ENCODE measurements around the gene TSHZ3.

The TSHZ3 gene

DNA sequence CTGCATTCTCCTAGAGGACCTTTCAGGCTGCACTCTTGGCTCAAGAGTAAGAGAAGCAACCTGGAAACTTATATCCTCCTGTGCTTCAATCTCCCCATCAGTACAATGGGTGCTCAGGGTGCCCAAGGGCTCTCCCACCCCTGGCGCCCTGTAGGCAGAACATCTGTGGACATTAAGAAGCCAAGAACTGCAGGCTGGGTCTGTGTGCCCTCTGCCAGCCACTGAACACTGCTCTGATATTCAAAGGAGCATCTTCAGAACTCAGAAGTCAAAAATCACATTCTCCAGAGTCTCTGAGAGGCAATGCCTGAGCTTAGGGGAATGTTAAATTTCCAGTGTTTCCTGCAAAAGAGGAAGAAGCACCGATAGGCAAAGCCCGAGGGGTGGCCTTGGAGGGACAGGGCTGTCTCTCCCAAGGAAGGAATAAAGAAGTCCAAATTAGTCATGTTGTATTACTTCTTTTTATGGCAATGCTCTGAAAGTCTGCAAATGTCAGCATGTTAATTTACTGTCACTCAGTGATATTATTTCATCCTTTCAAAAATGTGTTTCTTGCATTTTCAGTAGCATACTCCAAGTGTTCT, 88.1 kb downstream of the TSHZ3 start:
- no peak for DNase-seq (ENCODE audit: low spot score)

DNA sequence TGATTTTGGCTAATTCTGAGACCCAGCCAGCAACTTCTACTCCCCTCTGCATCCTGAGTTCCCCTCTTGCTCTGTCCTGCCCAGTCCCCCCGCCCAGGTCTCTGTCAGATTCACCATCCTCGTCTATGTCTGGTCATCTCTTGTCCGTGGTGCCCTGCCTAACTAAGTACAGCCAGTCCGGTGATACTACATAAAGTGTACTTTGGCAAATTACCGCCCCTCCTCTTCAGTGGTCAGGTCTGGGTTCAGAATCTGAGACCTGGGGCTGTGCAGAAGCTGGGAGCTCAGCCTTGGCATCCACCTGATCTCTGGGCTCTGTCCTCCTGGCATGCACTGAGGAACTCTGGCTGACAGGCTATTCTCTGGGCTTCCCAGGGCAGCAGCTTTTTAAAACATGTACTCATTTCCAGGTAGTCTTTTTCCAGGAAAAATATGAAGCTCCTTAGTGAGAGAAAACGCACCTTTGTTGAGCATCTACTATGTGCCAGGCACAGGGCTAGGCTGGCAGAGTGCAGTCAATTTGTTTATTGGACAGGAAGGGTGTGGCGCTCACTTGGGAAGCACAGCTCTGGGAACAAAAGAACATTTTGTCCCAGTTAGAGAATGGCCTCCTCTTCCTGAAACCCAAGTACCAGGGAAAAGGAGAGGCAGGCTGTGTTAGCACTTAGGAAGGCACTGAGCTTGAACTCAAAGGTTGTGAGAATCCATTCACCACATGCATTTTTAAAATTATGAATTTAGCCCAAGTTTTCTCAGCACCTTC, 88.9 kb downstream of the TSHZ3 start:
- no peak for DNase-seq (ENCODE audit: low spot score)

DNA sequence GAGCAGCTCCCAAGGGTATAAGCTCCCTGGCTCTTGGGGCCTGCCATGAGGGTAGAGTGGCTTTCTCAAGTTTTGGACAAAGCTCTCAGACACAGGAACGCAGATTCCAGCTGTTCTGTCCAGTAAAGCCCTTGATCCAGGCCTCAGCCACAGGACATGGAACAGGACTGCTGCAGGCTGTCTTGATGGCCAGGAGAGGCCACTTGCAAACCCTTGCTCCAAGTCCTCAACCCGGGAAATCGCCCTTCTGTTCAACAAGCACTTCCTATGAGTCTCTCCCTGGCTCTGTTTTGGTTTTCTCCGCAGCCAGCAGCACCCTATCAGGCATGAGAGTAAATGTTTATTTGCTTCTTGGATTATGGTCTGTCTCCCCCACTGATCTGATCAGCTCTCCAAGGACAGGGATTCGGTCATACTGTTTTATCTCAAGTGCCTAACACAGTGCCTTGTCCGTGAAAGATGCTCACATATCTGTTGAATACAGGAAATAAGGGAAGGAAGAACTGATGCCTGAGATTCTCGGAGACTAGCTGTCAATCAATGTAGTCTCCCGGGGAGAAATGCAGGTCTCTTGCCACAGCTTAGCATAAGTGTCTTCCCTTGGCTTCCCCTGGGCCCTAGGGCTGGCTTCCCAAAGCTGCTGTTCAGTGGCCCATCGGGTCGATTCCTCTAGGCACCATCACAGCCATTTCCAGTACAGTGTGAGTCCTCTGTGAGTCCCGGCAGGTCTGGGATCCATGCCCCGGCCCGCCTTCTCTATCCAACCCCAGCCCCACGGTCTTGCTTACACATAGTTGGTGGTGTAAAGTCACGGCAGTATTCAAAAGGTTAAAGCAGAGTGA, 90.8 kb downstream of the TSHZ3 start:
- DNase-seq (ENCODE audit: low spot score), result no peak

DNA sequence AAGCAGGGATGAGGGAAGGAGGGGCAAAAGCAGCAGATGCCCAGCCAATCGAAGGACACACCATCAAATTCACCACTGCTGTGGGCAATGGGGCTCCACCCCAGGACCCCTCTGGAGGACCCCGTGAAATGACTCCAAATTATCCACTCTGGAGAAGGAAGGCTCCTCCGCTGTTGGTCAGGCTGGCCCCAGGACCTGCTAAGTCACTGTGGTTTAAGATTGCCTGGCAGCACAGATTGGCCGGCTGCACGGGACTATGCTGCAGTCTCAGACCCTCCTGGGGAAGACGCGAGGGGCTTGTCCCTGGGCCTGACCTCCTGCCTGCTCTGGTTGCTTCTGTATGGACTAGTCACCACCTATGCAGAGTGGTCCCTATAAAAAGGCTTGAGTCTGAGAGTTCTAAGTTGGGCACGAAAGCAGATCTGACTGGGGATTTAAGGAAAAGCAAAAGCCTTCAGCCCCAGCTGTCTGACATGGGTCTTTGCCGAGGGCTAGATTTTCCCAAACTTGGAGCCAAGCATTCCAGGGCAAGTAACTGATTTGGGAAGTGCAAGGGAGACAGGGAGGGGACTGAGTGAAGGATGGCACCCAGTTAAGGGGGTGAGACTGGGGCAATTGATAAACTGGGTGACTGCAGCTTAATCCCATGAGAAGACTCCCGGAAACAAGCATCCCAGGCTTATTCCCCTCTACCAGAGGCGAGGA, 91.7 kb downstream of the TSHZ3 start:
- no peak for DNase-seq (ENCODE audit: low spot score)

DNA sequence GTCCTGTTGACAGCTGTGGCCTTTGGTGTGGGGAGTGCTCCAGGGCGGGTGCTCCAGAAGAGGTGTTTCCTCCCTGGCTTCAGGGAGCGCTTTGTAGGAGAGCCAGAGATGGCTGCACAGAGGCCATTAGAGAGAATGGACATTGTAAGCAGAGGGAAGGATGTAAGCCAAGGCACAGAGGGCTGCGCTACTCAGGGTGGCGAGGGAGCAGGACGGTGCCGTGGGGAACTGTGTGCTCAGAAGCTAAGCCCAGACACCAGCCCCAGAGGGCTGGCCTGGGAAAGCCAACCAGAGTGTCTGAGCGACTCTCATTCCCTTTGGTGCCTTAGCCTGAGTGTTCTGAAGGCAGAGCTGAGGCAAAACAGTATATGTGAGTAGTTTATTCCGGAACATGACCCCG, 92.2 kb downstream of the TSHZ3 start:
- no peak for DNase-seq (ENCODE audit: low spot score)

DNA sequence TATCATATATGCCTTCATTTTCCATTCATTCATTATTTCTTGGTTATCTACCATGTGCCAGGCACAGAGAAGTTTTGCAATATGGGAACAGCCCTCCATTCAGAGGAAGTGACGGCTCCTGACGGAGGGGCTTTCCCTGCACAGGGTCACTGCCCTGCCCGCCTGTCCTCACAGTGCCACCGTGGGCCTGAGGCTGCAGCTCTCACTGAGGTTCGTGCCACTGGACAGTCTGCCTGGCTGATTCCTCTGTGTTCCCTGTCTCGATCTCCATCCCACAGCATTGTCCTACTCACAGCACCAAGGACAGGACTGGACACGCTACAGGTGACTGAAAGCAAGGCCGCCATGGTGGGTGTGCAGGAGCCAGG, 92.7 kb downstream of the TSHZ3 start:
- DNase-seq (ENCODE audit: low spot score), result no peak

DNA sequence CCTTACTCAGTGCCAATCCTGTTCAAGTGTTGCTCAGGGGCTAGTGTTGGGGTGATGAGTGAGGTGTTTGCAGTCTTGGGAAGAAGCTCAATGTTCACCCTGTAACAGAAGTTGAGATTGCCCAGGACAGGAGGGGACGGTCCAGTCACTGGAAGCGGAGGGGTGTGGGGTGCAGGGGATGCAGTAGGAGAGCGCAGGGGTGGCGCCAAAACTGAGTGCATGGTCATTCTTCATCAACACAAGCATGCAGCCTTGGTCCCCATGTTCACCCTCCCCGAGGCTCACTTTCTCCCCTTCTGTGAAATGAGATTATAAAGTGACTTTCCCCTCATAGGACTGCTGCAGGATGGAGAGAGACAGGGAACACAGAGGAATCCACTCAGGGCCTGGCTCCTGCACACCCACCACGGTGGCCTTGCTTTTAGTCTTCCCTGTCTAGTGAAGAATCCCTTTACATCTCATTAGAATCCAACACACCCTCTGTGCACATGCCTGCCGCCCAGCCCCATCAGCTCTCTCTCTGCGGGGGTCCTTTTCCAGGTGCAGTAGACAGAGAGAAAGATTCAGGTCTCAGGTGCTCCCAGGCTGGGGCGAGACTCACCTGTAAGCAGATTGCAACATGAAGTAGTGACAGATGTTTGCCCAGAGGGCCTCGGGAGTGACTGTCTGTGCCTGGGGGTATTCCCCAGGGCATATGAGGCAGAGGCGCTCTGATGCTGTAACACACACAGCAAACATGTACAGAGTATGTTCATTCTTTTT, 93.2 kb downstream of the TSHZ3 start:
- DNase-seq (ENCODE audit: low spot score), result no peak

DNA sequence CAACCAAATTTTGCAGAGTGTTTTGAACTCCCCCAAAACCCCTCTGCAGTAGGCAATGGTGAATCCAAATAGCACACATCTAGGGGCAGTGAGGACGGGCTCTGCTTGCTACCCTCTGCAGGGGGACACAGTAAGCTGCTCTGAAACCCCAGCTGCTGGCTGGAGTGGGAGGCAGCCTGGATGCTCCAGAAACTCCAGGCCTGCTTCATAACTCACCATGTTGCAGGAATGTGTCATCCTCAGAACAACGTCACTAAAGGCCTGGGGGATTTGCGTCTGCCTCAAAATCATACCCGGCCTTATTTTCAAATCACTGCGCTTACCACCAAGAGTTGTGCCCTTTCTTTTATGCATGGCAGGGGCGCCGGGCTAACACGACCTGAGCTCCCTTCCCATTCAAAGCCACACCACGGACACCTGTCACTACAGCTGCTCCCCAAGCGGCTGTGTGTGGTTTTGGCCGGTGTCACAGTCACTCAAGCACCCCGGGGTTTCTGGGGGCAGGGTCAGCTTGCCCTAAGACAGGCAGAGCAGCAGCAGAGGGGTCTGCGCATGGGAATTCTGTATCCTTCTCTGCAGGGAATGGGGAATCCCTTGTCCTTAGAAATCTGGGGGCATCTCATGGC, 93.9 kb downstream of the TSHZ3 start:
- no peak for DNase-seq (ENCODE audit: low spot score)

DNA sequence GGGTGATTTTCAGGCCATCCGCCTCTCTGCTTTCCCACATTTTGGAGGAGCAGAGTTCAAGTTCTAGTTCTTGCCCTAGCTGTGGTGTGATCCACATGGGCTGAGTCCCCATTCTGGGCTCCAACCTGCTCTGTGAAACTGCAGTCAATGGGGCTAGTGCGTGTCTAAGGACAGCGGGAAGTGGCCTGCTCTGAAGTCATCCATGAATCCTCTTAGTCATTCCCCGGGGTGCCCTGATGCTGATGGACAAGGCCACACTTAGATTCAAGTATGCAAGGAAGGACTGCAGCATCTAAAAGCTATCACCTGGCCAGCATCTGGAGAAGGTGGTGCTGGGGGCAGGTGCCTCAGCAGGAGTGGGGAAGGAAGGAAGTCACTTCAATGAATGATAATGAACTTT, 94.6 kb downstream of the TSHZ3 start:
- DNase-seq (ENCODE audit: low spot score), result no peak

DNA sequence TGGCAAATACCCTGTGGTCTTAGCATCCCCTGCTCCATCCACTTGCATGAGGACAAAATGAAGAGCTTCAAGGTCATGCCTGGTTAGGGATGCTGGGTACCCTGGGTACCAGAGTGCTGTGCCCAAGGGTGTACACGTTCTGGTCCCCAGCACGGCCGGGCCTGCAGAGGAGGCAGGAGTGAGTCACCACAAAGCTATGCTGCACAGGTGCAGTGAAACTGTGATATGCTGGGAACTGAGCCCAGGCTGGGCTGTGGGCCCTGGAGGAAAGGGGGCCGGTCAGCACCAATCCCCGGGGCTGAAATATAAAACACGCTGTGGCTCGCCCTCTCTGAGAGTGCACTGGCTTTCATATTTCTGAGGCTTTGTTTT, 95.1 kb downstream of the TSHZ3 start:
- no peak for DNase-seq (ENCODE audit: low spot score)

DNA sequence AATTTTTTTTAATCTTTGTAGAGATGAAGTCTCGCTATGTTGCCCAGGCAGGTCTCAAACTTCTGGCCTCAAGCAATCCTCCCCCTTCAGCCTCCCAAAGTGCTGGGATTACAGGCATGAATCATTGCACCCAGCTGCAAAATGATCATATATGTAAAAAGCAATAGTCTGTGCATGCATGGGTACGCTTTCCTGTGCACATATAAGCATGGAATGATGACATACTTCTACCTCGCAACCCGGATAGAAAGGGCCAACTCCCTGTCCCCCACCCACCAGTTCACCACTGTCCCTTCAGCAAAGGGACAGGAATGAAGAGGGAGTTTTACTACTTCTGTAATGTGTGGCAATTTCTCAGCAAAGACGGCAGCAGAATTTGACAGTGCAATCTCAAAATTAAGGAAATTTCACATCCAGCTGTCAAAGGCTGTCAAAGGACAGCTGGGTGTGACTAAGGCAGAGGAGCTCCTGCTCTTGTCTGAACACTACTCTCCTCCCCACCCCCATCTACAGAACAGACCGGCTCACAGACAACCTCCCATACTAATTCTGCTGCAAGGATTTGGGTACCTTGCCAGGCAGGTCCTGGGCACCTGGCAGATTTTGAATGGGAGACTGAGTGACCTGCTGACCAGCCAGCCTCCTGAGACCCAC, 95.6 kb downstream of the TSHZ3 start:
- no peak for DNase-seq (ENCODE audit: low spot score)

DNA sequence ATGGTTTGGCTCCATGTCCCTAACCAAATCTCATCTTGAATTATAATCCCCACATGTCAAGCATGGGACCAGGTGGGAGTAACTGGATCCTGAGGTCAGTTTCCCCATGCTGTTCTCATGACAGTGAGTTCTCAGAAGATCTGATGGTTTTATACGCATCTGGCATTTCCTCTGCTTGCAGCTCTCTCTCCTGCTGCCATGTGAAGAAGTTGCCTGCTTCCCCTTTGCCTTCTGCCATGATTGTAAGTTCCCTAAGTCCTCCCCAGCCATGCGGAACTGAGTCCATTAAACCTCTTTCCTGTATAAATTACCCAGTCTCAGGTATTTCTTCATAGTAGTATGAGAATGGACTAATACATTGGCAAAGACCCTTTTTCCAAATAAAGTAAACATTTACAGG, 96.8 kb downstream of the TSHZ3 start:
- DNase-seq (ENCODE audit: low spot score), result no peak

DNA sequence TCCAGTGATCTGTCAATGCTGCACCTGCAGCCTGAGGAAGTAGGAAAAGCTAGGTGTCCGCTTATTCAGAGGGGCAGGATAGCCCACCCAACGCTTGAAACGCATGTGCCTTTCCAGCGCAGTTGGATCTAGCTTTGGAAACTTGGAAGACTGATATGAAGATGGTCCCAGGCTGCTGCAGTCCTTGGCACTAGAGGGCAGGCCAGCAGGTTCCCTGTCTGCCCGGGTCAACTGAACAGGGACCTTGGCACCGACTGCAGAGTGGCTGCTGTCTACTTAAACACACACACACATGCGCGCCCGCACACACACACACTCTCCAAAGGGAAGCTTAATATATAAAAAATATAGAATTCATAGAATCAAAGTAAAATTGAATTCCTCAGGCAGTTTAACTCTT, 100.0 kb downstream of the TSHZ3 start:
- DNase-seq (ENCODE audit: low spot score), result no peak

DNA sequence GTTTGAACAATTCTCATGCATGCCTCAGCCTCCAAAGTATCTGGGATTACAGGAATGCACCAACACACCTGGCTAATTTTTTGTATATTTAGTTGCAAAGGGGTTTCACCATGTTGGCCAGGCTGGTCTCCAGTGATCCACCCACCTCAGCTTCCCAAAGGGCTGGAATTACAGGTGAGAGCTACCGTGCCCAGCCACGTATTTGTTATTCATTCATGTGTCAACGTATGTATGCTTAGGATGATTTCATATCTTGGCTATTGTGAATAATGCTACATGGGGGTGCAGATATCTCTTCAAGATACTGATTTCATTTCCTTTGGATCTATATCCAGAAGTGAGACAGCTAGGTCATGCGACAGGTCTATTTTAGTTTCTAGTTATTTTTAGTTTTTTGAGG, 113.4 kb downstream of the TSHZ3 start:
- no peak for DNase-seq (ENCODE audit: low spot score)

DNA sequence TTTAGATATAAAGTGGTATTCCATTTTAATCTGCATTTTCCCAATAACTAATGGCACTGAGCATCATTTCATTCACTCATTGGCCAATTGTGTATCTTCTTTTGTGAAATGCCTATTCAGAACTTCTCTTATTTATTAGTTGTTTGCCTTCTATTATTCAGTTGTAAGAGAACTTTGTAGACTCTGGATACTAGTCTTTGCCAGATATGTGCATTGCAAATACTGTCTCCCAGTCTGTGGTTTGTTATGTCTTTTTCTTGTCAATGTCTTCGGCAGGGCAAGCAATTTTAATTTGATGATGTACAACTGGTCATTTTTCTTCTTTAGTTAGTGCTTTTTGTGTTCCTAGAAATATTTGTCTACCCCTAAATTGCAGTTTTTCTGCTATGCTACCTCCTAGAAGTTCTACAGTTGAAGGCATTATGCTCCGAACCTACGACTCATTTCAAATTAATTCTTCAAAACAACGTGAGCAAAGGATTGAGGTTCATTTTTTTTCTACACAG, 115.9 kb downstream of the TSHZ3 start:
- DNase-seq (ENCODE audit: low spot score), result no peak

DNA sequence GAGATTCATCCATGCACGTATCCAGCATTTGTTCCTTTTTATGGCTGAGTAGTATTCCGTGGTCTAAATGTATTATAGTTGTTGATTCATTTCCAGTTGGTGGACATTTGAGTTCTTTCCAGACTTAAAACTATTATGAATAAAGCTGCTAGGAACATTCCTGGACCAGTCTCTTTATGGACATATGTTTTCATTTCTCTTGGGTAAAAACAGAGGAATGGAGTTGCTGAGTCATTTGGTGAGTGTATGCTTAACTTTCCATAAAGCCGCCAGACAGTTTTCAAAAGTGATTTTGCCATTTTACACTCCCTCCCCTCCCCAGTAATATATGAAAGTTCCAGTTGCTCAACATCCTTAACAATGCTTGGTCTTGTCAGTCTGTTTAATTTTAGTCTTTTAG, 116.4 kb downstream of the TSHZ3 start:
- no peak for DNase-seq (ENCODE audit: low spot score)

DNA sequence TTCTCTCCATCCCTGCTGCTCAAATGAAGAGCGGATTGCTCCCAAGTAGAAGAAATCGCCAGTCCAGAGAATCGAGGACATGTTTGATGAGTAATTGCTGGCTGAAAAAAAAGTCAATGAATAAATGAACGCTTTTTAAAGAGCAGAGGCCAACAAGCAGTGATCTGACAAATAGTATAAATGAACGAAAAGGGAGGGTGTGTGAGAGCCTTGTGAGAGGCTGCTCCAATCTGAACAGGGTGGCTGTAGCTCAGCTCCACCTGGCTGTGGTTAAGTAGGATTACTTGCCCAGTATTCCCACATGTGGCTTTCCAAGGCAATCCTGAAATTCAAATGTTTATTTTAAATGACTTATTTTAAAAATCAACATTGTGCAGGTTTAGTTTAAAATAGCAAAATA, 117.1 kb downstream of the TSHZ3 start:
- no peak for DNase-seq (ENCODE audit: low spot score)

DNA sequence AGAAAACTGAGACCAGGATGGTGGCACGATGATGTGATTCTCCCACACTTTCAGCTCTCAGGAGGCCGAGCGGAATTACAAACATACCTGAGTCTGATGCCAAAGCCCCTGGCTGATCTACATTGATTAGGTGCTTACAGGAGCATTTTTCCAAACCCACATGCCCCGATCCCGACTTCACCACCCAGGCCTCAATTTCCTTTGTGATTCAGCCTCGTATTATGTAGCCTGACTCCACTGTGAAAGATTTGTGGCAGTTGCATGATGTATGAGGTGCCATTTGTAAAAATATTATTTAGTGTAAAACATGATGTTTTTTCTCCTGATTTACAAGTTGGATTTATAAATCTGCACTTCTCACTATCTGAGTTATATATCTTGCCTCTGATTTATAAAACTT, 118.0 kb downstream of the TSHZ3 start:
- DNase-seq (ENCODE audit: low spot score), result no peak

DNA sequence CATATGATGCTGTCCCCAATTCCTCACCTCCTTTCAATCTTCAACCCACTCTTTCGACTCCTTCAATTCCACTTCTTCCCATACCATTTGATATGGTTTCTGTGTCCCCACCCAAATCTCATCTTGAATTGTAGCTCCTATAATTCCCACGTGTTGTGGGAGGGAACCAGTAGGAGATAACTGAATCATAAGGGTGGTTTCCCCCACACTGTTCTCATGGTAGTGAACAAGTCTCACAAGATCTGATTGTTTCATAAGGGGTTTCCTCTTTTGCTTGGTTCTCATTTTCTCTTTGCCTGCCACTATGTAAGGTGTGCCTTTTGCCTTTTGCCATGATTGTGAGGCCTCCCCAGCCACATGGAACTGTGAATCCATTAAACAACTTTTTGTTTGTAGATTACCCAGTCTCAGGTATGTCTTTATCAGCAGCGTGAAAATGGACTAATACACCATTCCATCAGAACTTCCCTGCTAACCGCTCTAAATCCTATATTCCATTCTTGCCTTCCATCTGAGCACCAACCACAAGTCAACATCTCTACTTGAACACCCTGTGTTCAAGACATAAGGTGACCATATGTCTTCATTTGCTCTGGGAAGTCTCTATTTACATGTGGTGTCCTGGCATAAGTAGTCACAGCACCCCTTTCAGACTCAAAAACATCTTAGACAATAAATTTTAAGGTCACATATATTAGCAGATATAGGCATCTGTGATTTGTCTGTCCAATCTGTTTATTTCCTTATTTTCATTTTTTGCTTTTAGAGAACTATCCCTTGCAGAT, 122.9 kb downstream of the TSHZ3 start:
- no peak for DNase-seq (ENCODE audit: low spot score)

Data from HuH-7 (cell line).